Measurements from ENCODE around the gene GRIK4.

- TF ChIP-seq CTCF (IDR thresholded peaks at IDR 0.05; ENCODE audit: insufficient read depth, low read length) (no peak), POLR2AphosphoS5 (IDR thresholded peaks at IDR 0.05; ENCODE audit: low read depth) (no peak), REST (IDR thresholded peaks at IDR 0.05; ENCODE audit: insufficient replicate concordance, low read depth) (no peak), SPI1 (IDR thresholded peaks at IDR 0.05; ENCODE audit: borderline replicate concordance, low read depth) (no peak)
Observed at GRCh38 chr11:120793150-120793549, 281.6 kb downstream of the GRIK4 start.
